HG02870 (cell line): Measurements from ENCODE around the gene PITPNC1.
"Not testable (repeated sequence)": the region's sequence is repeated elsewhere in the genome, so short reads cannot be mapped to it uniquely, and the experiment has no call there.

ENCODE experiments used
- ATAC-seq: cut with Tn5 transposase; IDR thresholded peaks from one replicate; pipeline ENCODE4 v1.9.1; 2021; ENCODE audit warnings: mild to moderate bottlenecking, moderate library complexity; ENCODE audit not compliant: unreplicated experiment

Gene PITPNC1

GRCh38 chr17:67452681-67453554 lies 75.8 kb downstream of the PITPNC1 start:
- peak; percentile 71 for ATAC-seq

- no peak for ATAC-seq
Observed at GRCh38 chr17:67456103-67456502, 79.0 kb downstream of the PITPNC1 start.

GRCh38 chr17:67456889-67457288 lies 79.8 kb downstream of the PITPNC1 start:
- no peak for ATAC-seq

GRCh38 chr17:67458203-67458602 lies 81.1 kb downstream of the PITPNC1 start:
- ATAC-seq, result no peak

- ATAC-seq, result no peak
Observed at GRCh38 chr17:67459985-67460384, 82.9 kb downstream of the PITPNC1 start.

- no peak for ATAC-seq
Observed at GRCh38 chr17:67461228-67461780, 84.2 kb downstream of the PITPNC1 start.

- no peak for ATAC-seq
Observed at GRCh38 chr17:67461876-67462275, 84.8 kb downstream of the PITPNC1 start.

- ATAC-seq, result no peak
Observed at GRCh38 chr17:67466251-67466796, 89.2 kb downstream of the PITPNC1 start.

- ATAC-seq, result no peak
Observed at GRCh38 chr17:67467500-67468455, 90.7 kb downstream of the PITPNC1 start.

- ATAC-seq, result no peak
Observed at GRCh38 chr17:67469208-67469980, 92.3 kb downstream of the PITPNC1 start.

GRCh38 chr17:67470163-67470562 lies 93.1 kb downstream of the PITPNC1 start:
- ATAC-seq, result no peak

GRCh38 chr17:67471118-67471517 lies 94.0 kb downstream of the PITPNC1 start:
- no peak for ATAC-seq

- not testable (repeated sequence) for ATAC-seq
Observed at GRCh38 chr17:67472606-67473005, 95.5 kb downstream of the PITPNC1 start.

GRCh38 chr17:67474081-67474661 lies 97.1 kb downstream of the PITPNC1 start:
- ATAC-seq, result no peak

- no peak for ATAC-seq
Observed at GRCh38 chr17:67475161-67475937, 98.3 kb downstream of the PITPNC1 start.

- no peak for ATAC-seq
Observed at GRCh38 chr17:67476787-67477335, 99.8 kb downstream of the PITPNC1 start.

GRCh38 chr17:67477687-67478086 lies 100.6 kb downstream of the PITPNC1 start:
- no peak for ATAC-seq

GRCh38 chr17:67478401-67479041 lies 101.4 kb downstream of the PITPNC1 start:
- no peak for ATAC-seq
